Measurements from ENCODE around the gene HEXD.

The HEXD gene

GRCh38 chr17:82387705-82388106, 30.4 kb upstream of the HEXD start:
- no peak for TF ChIP-seq ZNF274 (IDR thresholded peaks at IDR 0.05; ENCODE audit: low read depth, low read length)
- no peak overlapping the region for H3K4me3 ChIP-seq (ENCODE audit: low read length)

- no peak for TF ChIP-seq ZNF274 (IDR thresholded peaks at IDR 0.05; ENCODE audit: low read depth, low read length)
- H3K4me3 ChIP-seq (ENCODE audit: low read length) = no peak overlapping the region
These were observed 29.8 kb upstream of the HEXD start for GRCh38 chr17:82388223-82388921.

- no peak for TF ChIP-seq ZNF274 (IDR thresholded peaks at IDR 0.05; ENCODE audit: low read depth, low read length)
- H3K4me3 ChIP-seq (ENCODE audit: low read length) = no peak overlapping the region
These were observed 29.2 kb upstream of the HEXD start for GRCh38 chr17:82388922-82389283.

- no peak overlapping the region for H3K4me3 ChIP-seq (ENCODE audit: low read length)
- TF ChIP-seq ZNF274 (IDR thresholded peaks at IDR 0.05; ENCODE audit: low read depth, low read length) = no peak
These were observed 28.8 kb upstream of the HEXD start for GRCh38 chr17:82389379-82389778.

GRCh38 chr17:82390015-82390859, 27.9 kb upstream of the HEXD start:
- TF ChIP-seq ZNF274 (IDR thresholded peaks at IDR 0.05; ENCODE audit: low read depth, low read length) = no peak
- no peak overlapping the region for H3K4me3 ChIP-seq (ENCODE audit: low read length)

- no peak for TF ChIP-seq ZNF274 (IDR thresholded peaks at IDR 0.05; ENCODE audit: low read depth, low read length)
- no peak overlapping the region for H3K4me3 ChIP-seq (ENCODE audit: low read length)
These were observed 27.2 kb upstream of the HEXD start for GRCh38 chr17:82390860-82391435.

- TF ChIP-seq ZNF274 (IDR thresholded peaks at IDR 0.05; ENCODE audit: low read depth, low read length) = no peak
These were observed 26.6 kb upstream of the HEXD start for GRCh38 chr17:82391496-82392066.

GRCh38 chr17:82392209-82392920, 25.8 kb upstream of the HEXD start:
- no peak for TF ChIP-seq ZNF274 (IDR thresholded peaks at IDR 0.05; ENCODE audit: low read depth, low read length)

More at GRCh38 chr17:82391496-82392066, 26.6 kb upstream of the HEXD start:
- no peak overlapping the region for H3K4me3 ChIP-seq (ENCODE audit: low read length)

GRCh38 chr17:82392941-82393340, 25.2 kb upstream of the HEXD start:
- TF ChIP-seq ZNF274 (IDR thresholded peaks at IDR 0.05; ENCODE audit: low read depth, low read length) = no peak

More at GRCh38 chr17:82392209-82392920, 25.8 kb upstream of the HEXD start:
- no peak overlapping the region for H3K4me3 ChIP-seq (ENCODE audit: low read length)

GRCh38 chr17:82394278-82394677, 23.9 kb upstream of the HEXD start:
- H3K4me3 ChIP-seq (ENCODE audit: low read length) = no peak overlapping the region
- TF ChIP-seq ZNF274 (IDR thresholded peaks at IDR 0.05; ENCODE audit: low read depth, low read length) = no peak

More at GRCh38 chr17:82392941-82393340, 25.2 kb upstream of the HEXD start:
- no peak overlapping the region for H3K4me3 ChIP-seq (ENCODE audit: low read length)

GRCh38 chr17:82396601-82397435, 21.3 kb upstream of the HEXD start:
- no peak for TF ChIP-seq ZNF274 (IDR thresholded peaks at IDR 0.05; ENCODE audit: low read depth, low read length)
- no peak overlapping the region for H3K4me3 ChIP-seq (ENCODE audit: low read length)

- H3K4me3 ChIP-seq (ENCODE audit: low read length) = no peak overlapping the region
- TF ChIP-seq ZNF274 (IDR thresholded peaks at IDR 0.05; ENCODE audit: low read depth, low read length) = no peak
These were observed 20.5 kb upstream of the HEXD start for GRCh38 chr17:82397449-82398335.
